Activated naive CD4-positive, alpha-beta T cell treated with anti-CD3 and anti-CD28 coated beads, Interleukin-2, amount 50 U/mL, for 72 hours (primary cell): ENCODE data around the gene LRRC15. TPM values are rescaled to one million over a fixed set of nuclear protein-coding genes. Genes with fewer than 3 reads are reported as not detected.

Source experiments
- ATAC-seq, 2 donors: fragments of 150-1000 bp; cut with Tn5 transposase; 2 replicates each; pipeline ENCODE4 v1.10.0; 2021; ENCODE audit warnings: mild to moderate bottlenecking in 2 of 2, moderate library complexity in 2 of 2
- DNase-seq, 2 donors: peaks; one replicate each; pipeline ENCODE4 v3.0.0; 2021 to 2022; ENCODE audit warnings: low spot score in 2 of 2
- H3K27ac Mint-ChIP-seq, 2 donors: one replicate each; pipeline ENCODE4 v1.8.0; 2022; ENCODE audit warnings: mild to moderate bottlenecking in 2 of 2, mixed read lengths in 2 of 2
- H3K36me3 Mint-ChIP-seq, 2 donors: one replicate each; pipeline ENCODE4 v1.8.0; 2022; ENCODE audit warnings: mixed read lengths in 2 of 2
- H3K9me3 Mint-ChIP-seq, 2 donors: one replicate each; pipeline ENCODE4 v1.8.0; 2022; ENCODE audit warnings: mixed read lengths in 2 of 2
- total RNA-seq, 2 donors: library from RNA; stranded (reverse); gene quantifications; one replicate each; pipeline ENCODE4 v1.2.3, GENCODE V29; 2022

Gene LRRC15
- total RNA-seq, 2 donors from 2014 or later: not detected

GRCh38 chr3:194306771-194307640, 62.5 kb downstream of the LRRC15 start:
- Mint-ChIP-seq H3K27ac (peak overlapping the region; percentile 11 to 81), H3K9me3 (peaks cover 0 to 4% of the 10 kb centered on the region in 2 donors), H3K36me3 (peaks cover 0 to 6% of the 10 kb centered on the region in 2 donors)
- peak; percentile 36 to 57 for DNase-seq
- peak; percentile 85 for ATAC-seq

- Mint-ChIP-seq H3K9me3 (peaks cover 0 to 4% of the 10 kb centered on the region in 2 donors), H3K27ac (peak overlapping the region; percentile 11 to 81), H3K36me3 (peaks cover 0 to 6% of the 10 kb centered on the region in 2 donors)
- DNase-seq: peak in 1 of 2 donors; percentile 46
- ATAC-seq: peak; percentile 48 to 58
These were observed 63.3 kb downstream of the LRRC15 start for GRCh38 chr3:194306109-194306686.

GRCh38 chr3:194305356-194306108, 64.0 kb downstream of the LRRC15 start:
- DNase-seq (no peak), ATAC-seq (no peak)
- Mint-ChIP-seq H3K9me3 (peaks cover 0 to 4% of the 10 kb centered on the region in 2 donors), H3K27ac (no peak overlapping the region), H3K36me3 (peaks cover 0 to 6% of the 10 kb centered on the region in 2 donors)

Other genes starting within 250 kb of the LRRC15 start
- 1 to 10 TPM in 1 of 2 donors, not detected in 1; 2.5 TPM for gene HES1, start 233.6 kb downstream of the LRRC15 start, total RNA-seq
- gene CPN2, start 18.4 kb downstream of the LRRC15 start, total RNA-seq: not detected
- gene GP5, start 29.5 kb upstream of the LRRC15 start, total RNA-seq: under 1 TPM; 0.43 to 0.58 TPM
- gene ATP13A3, start 117.3 kb upstream of the LRRC15 start, total RNA-seq: 100 to 1,000 TPM; 106 to 141 TPM